NCI-H1105 treated with DMSO at 0.1 percent for 48 hours (cell line): ENCODE data around the gene CLASP1.
"Not testable (repeated sequence)": the region's sequence is repeated elsewhere in the genome, so short reads cannot be mapped to it uniquely, and the experiment has no call there.

Experiments
- DNase-seq: peaks from one replicate; lab custom pipeline; 2025; lab: John Stamatoyannopoulos, UW

The CLASP1 gene

GRCh38 chr2:121617042-121617599, 32.1 kb downstream of the CLASP1 start:
- DNase-seq: no peak

GRCh38 chr2:121613774-121614173, 35.5 kb downstream of the CLASP1 start:
- no peak for DNase-seq

- no peak for DNase-seq
Observed at GRCh38 chr2:121613152-121613551, 36.1 kb downstream of the CLASP1 start.

GRCh38 chr2:121611730-121612705, 37.2 kb downstream of the CLASP1 start:
- no peak for DNase-seq

- not testable (repeated sequence) for DNase-seq
Observed at GRCh38 chr2:121611048-121611649, 38.1 kb downstream of the CLASP1 start.

GRCh38 chr2:121610487-121610874, 38.8 kb downstream of the CLASP1 start:
- DNase-seq: not testable (repeated sequence)

- no peak for DNase-seq
Observed at GRCh38 chr2:121608967-121609366, 40.3 kb downstream of the CLASP1 start.

- no peak for DNase-seq
Observed at GRCh38 chr2:121608367-121608766, 40.9 kb downstream of the CLASP1 start.

GRCh38 chr2:121605820-121606733, 43.2 kb downstream of the CLASP1 start:
- DNase-seq: no peak

- no peak for DNase-seq
Observed at GRCh38 chr2:121603185-121603584, 46.1 kb downstream of the CLASP1 start.

- no peak for DNase-seq
Observed at GRCh38 chr2:121599963-121600651, 49.2 kb downstream of the CLASP1 start.

GRCh38 chr2:121598087-121598486, 51.2 kb downstream of the CLASP1 start:
- DNase-seq: no peak

GRCh38 chr2:121596221-121597080, 52.8 kb downstream of the CLASP1 start:
- peak; percentile 25 for DNase-seq

- peak; percentile 80 for DNase-seq
Observed at GRCh38 chr2:121595012-121595891, 54.0 kb downstream of the CLASP1 start.

- DNase-seq: no peak
Observed at GRCh38 chr2:121591199-121591598, 58.1 kb downstream of the CLASP1 start.

GRCh38 chr2:121588357-121588756, 60.9 kb downstream of the CLASP1 start:
- no peak for DNase-seq

- no peak for DNase-seq
Observed at GRCh38 chr2:121587131-121587530, 62.1 kb downstream of the CLASP1 start.

GRCh38 chr2:121584741-121585140, 64.5 kb downstream of the CLASP1 start:
- DNase-seq: no peak

GRCh38 chr2:121583555-121583954, 65.7 kb downstream of the CLASP1 start:
- no peak for DNase-seq
